Hematopoietic multipotent progenitor cell treated with erythropoietin and hydrocortisone succinate and interleukin-3 and kit ligand, for 8 days (in vitro differentiated cells): ENCODE results near the gene UBE2D1.

Experiments used
- DNase-seq: peaks from one replicate; pipeline ENCODE4 v3.0.0-alpha.2; 2015

UBE2D1 gene

GRCh38 chr10:58341947-58342346, 7.1 kb downstream of the UBE2D1 start:
- no peak for DNase-seq

GRCh38 chr10:58347967-58348366, 13.2 kb downstream of the UBE2D1 start:
- no peak for DNase-seq

GRCh38 chr10:58348571-58349033, 13.8 kb downstream of the UBE2D1 start:
- DNase-seq, result no peak

- DNase-seq, result no peak
Measured at GRCh38 chr10:58350023-58350422, 15.2 kb downstream of the UBE2D1 start.

- DNase-seq, result peak; percentile 10
Measured at GRCh38 chr10:58350619-58351323, 16.0 kb downstream of the UBE2D1 start.

- DNase-seq, result no peak
Measured at GRCh38 chr10:58351616-58352578, 17.1 kb downstream of the UBE2D1 start.

GRCh38 chr10:58352956-58353610, 18.3 kb downstream of the UBE2D1 start:
- DNase-seq, result no peak

GRCh38 chr10:58356756-58357155, 21.9 kb downstream of the UBE2D1 start:
- no peak for DNase-seq

GRCh38 chr10:58358314-58358933, 23.6 kb downstream of the UBE2D1 start:
- DNase-seq, result no peak

GRCh38 chr10:58358947-58359346, 24.1 kb downstream of the UBE2D1 start:
- no peak for DNase-seq

- DNase-seq, result no peak
Measured at GRCh38 chr10:58359541-58359940, 24.7 kb downstream of the UBE2D1 start.

GRCh38 chr10:58360412-58361004, 25.7 kb downstream of the UBE2D1 start:
- no peak for DNase-seq

GRCh38 chr10:58361353-58361752, 26.5 kb downstream of the UBE2D1 start:
- no peak for DNase-seq

GRCh38 chr10:58362027-58362789, 27.4 kb downstream of the UBE2D1 start:
- DNase-seq, result no peak

GRCh38 chr10:58367069-58367468, 32.3 kb downstream of the UBE2D1 start:
- no peak for DNase-seq

- no peak for DNase-seq
Measured at GRCh38 chr10:58371473-58371872, 36.7 kb downstream of the UBE2D1 start.

- DNase-seq, result no peak
Measured at GRCh38 chr10:58372607-58373441, 38.0 kb downstream of the UBE2D1 start.

GRCh38 chr10:58373442-58373827, 38.6 kb downstream of the UBE2D1 start:
- no peak for DNase-seq

GRCh38 chr10:58382489-58382995, 47.7 kb downstream of the UBE2D1 start:
- DNase-seq, result no peak

- peak; percentile 41 for DNase-seq
Measured at GRCh38 chr10:58384095-58384494, 49.3 kb downstream of the UBE2D1 start.
